ENCODE data around the gene CEP104. TPM values are rescaled to one million over a fixed set of nuclear protein-coding genes. Genes with fewer than 3 reads are reported as not detected.

CEP104 gene
- total and polyA plus RNA-seq, 2 experiments from 2014 or later, result 20.5 to 32.2 TPM

GRCh38 chr1:3790500-3790923, 66.5 kb downstream of the CEP104 start (continued):
- no peak for TF ChIP-seq ZNF462 (CRISPR knock-in tag; IDR thresholded peaks at IDR 0.05)
- no peak for TF ChIP-seq EZH2phosphoT487 (IDR thresholded peaks at IDR 0.05; ENCODE audit: unreplicated experiment)
- no peak for TF ChIP-seq JUNB (IDR thresholded peaks at IDR 0.05; ENCODE audit: unreplicated experiment)

- Mint-ChIP-seq H3K4me1 (peaks cover 43% of the 10 kb centered on the region), H3K27ac (peak overlapping the region; percentile 95), H3K36me3 (ENCODE audit: low read depth) (peaks cover 55% of the 10 kb centered on the region), H3K9me3 (no peaks in the 10 kb centered on the region), H3K27me3 (ENCODE audit: insufficient read depth, low read depth, poor library complexity) (peaks cover 26% of the 10 kb centered on the region), H3K4me3 (peak overlapping the region; percentile 21; the same call in 2 of the 3 replicates)
- Histone ChIP-seq H3K36me3 (ENCODE audit: insufficient read depth) (peaks cover 2% of the 10 kb centered on the region), H4K20me1 (replicated peaks; ENCODE audit: insufficient read depth) (no peaks in the 10 kb centered on the region; the same call in 1 of the 2 replicates), H3K9me2 (ENCODE audit: insufficient read depth) (no peaks in the 10 kb centered on the region), H3F3A (replicated peaks; ENCODE audit: low read depth) (peaks cover 12% of the 10 kb centered on the region), H3K4me1 (ENCODE audit: insufficient read depth) (peaks cover 27% of the 10 kb centered on the region), H3K4me2 (no peak overlapping the region), H3K27me3 (ENCODE audit: insufficient read depth) (no peaks in the 10 kb centered on the region), H3K4me3 (no peak overlapping the region), H2AFZ (no peak overlapping the region), H3K79me2 (replicated peaks; ENCODE audit: insufficient read depth) (peaks cover 58% of the 10 kb centered on the region), H3K27ac (ENCODE audit: low read depth) (peak overlapping the region; percentile 63; the same call in 1 of the 2 replicates)
- no peak for ATAC-seq
- DNase-seq (ENCODE audit: low spot score), result no peak
- TF ChIP-seq ETS1 (IDR thresholded peaks at IDR 0.05) (no peak), CTCF (conservative IDR thresholded peaks at IDR 0.05; ENCODE audit: low read depth in 2 of 2) (no peak), STAT1 (IDR thresholded peaks at IDR 0.05; ENCODE audit: unreplicated experiment) (no peak), NANOG (IDR thresholded peaks at IDR 0.05; ENCODE audit: borderline replicate concordance) (no peak), EZH2 (IDR thresholded peaks at IDR 0.05; ENCODE audit: low read depth, unreplicated experiment) (no peak)
These were observed 67.3 kb downstream of the CEP104 start for GRCh38 chr1:3789421-3790300.

All from GM23338 (cell line).